MM.1S (cell line): Measurements from ENCODE around the gene NSF.

Experiments used
- EZH2 ChIP-seq: fragments of 300-600 bp; sonication (generic); optimal IDR thresholded peaks from 2 replicates; pipeline ENCODE3; 2017; ENCODE audit warnings: low read depth, mild to moderate bottlenecking, antibody characterized with exemption, low read length, mixed read lengths
- TF ChIP-seq, protein P1 (sequence below): fragments of 300-600 bp; sonication (generic); IDR thresholded peaks from 2 replicates; pipeline ENCODE4 v1.5.1; 2016; ENCODE audit warnings: antibody characterized with exemption, low read length, mixed read lengths

GRCh38 chr17:46803544-46803943 is 213.1 kb downstream of the NSF start:
- TF ChIP-seq EZH2: no peak
- TF ChIP-seq, protein P1, sequence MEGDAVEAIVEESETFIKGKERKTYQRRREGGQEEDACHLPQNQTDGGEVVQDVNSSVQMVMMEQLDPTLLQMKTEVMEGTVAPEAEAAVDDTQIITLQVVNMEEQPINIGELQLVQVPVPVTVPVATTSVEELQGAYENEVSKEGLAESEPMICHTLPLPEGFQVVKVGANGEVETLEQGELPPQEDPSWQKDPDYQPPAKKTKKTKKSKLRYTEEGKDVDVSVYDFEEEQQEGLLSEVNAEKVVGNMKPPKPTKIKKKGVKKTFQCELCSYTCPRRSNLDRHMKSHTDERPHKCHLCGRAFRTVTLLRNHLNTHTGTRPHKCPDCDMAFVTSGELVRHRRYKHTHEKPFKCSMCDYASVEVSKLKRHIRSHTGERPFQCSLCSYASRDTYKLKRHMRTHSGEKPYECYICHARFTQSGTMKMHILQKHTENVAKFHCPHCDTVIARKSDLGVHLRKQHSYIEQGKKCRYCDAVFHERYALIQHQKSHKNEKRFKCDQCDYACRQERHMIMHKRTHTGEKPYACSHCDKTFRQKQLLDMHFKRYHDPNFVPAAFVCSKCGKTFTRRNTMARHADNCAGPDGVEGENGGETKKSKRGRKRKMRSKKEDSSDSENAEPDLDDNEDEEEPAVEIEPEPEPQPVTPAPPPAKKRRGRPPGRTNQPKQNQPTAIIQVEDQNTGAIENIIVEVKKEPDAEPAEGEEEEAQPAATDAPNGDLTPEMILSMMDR: no peak
